ENCODE data around the gene ASPN.

- TF ChIP-seq EZH2 (IDR thresholded peaks at IDR 0.05) (no peak), POLR2AphosphoS5 (IDR thresholded peaks at IDR 0.05; ENCODE audit: borderline replicate concordance, low read depth, low read length) (no peak)
Observed at GRCh38 chr9:92525306-92525705, 43.0 kb upstream of the ASPN start.
